ENCODE data around the gene PRDX1. TPM values are rescaled to one million over a fixed set of nuclear protein-coding genes. Genes with fewer than 3 reads are reported as not detected.
"Not testable (repeated sequence)": the region's sequence is repeated elsewhere in the genome, so short reads cannot be mapped to it uniquely, and the experiment has no call there.

Gene PRDX1
- total RNA-seq, 1 donor: 467 TPM

- no peak for DNase-seq (ENCODE audit: low read depth)
- no peak for TF ChIP-seq CTCF (IDR thresholded peaks at IDR 0.05; ENCODE audit: insufficient read depth, low read length)
- peak overlapping the region; percentile 92 for H3K4me3 ChIP-seq (ENCODE audit: low read depth, low read length)
Measured at GRCh38 chr1:45522324-45523104, 830 bp upstream of the PRDX1 start.

- peak overlapping the region; percentile 92 for H3K4me3 ChIP-seq (ENCODE audit: low read depth, low read length)
- DNase-seq (ENCODE audit: low read depth): not testable (repeated sequence)
Measured at GRCh38 chr1:45519774-45520173, 1.9 kb downstream of the PRDX1 start.

GRCh38 chr1:45518910-45519309, 2.8 kb downstream of the PRDX1 start:
- DNase-seq (ENCODE audit: low read depth): no peak

GRCh38 chr1:45518366-45518765, 3.3 kb downstream of the PRDX1 start:
- H3K4me3 ChIP-seq (ENCODE audit: low read depth, low read length): not testable (repeated sequence)

More at GRCh38 chr1:45518910-45519309, 2.8 kb downstream of the PRDX1 start:
- TF ChIP-seq CTCF (IDR thresholded peaks at IDR 0.05; ENCODE audit: insufficient read depth, low read length): no peak
- H3K4me3 ChIP-seq (ENCODE audit: low read depth, low read length): peak overlapping the region; percentile 56

GRCh38 chr1:45516465-45516864, 5.2 kb downstream of the PRDX1 start:
- no peak for TF ChIP-seq CTCF (IDR thresholded peaks at IDR 0.05; ENCODE audit: insufficient read depth, low read length)

More at GRCh38 chr1:45518366-45518765, 3.3 kb downstream of the PRDX1 start:
- not testable (repeated sequence) for DNase-seq (ENCODE audit: low read depth)

GRCh38 chr1:45516036-45516435, 5.6 kb downstream of the PRDX1 start:
- DNase-seq (ENCODE audit: low read depth): peak; percentile 11
- no peak overlapping the region for H3K4me3 ChIP-seq (ENCODE audit: low read depth, low read length)
- no peak for TF ChIP-seq CTCF (IDR thresholded peaks at IDR 0.05; ENCODE audit: insufficient read depth, low read length)

More at GRCh38 chr1:45516465-45516864, 5.2 kb downstream of the PRDX1 start:
- no peak overlapping the region for H3K4me3 ChIP-seq (ENCODE audit: low read depth, low read length)
- no peak for DNase-seq (ENCODE audit: low read depth)

GRCh38 chr1:45513532-45514260, 8.0 kb downstream of the PRDX1 start:
- not testable (repeated sequence) for H3K4me3 ChIP-seq (ENCODE audit: low read depth, low read length); DNase-seq (ENCODE audit: low read depth)

GRCh38 chr1:45512641-45513054, 9.0 kb downstream of the PRDX1 start:
- peak; percentile 80 for TF ChIP-seq CTCF (IDR thresholded peaks at IDR 0.05; ENCODE audit: insufficient read depth, low read length)
- no peak overlapping the region for H3K4me3 ChIP-seq (ENCODE audit: low read depth, low read length)
- DNase-seq (ENCODE audit: low read depth): peak; percentile 68

Data from fibroblast of the aortic adventitia (primary cell).